NCI-H2227 (cell line): ENCODE results near the gene ADH1C.
"Not testable (repeated sequence)": the region's sequence is repeated elsewhere in the genome, so short reads cannot be mapped to it uniquely, and the experiment has no call there.

ENCODE experiments used
- DNase-seq: peaks from one replicate; lab custom pipeline; 2025; ENCODE audit not compliant: unreplicated experiment; lab: John Stamatoyannopoulos, UW

ADH1C gene

DNA sequence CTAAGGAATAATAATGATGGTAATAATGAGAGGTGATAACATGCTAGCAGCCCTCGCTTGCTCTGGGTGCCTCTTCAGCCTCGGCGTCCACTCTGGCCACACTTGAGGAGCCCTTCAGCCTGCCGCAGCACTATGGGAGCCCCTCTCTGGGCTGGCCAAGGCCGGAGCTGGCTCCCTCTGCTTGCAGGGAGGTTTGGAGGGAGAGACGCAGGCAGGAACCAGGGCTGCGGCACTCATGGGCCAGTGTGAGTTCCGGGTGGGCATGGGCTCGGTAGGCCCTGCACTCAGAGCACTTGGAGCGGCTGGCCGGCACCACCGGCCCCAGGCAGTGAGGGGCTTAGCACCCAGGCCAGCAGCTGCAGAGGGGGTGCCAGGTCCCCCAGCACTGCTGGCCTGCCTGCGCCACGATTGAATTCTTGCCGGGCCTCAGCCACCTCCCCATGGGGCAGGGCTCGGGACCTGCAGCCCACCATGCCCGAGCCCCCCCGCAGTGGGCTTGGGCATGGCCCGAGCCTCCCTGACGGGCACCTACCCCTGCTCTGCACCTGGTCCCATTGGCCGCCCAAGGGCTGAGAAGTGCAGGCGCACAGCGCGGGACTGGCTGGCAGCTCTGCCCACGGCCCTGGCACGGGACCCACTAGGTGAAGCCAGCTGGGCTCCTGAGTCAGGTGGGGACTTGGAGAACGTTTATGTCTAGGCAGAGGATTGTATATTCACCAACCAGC, 7.1 kb upstream of the ADH1C start:
- no peak for DNase-seq

DNA sequence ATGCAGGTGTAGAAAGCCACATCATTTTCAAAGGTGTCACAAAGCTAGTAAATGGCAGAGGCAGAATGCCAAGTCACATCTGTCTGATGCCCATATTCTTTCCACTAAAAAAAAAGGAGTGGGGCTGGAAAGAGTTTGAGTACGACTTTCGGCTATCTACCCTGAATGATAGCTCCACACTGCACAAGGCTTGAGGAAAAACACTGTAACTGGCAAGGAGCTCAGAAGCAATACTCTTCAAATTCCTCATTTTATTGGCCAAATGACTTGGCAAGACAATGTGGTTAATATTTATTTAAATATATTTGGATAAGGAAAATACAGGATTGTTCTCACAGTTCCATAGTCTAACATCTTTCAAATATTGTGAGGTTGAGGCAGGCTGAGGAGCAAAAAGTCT, 5.4 kb upstream of the ADH1C start:
- DNase-seq: no peak

DNA sequence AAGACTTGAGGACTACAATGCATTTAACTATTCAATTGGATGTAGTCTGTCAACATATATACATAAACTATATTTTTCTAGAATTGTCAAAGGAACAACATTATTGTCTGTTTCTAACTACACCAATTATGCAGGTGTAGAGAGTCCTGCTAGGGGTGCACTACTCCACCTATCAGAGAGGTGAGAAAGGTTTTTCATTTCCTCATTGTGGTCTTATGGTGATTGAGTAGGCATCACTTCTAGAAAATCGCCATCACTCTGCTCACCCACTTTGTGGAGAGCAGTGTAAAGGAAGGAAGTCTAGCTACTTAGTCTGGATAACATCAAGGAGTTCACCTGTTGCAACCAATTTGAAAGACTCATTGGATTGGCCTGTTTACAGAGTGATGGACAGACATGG, 4.4 kb upstream of the ADH1C start:
- no peak for DNase-seq

DNA sequence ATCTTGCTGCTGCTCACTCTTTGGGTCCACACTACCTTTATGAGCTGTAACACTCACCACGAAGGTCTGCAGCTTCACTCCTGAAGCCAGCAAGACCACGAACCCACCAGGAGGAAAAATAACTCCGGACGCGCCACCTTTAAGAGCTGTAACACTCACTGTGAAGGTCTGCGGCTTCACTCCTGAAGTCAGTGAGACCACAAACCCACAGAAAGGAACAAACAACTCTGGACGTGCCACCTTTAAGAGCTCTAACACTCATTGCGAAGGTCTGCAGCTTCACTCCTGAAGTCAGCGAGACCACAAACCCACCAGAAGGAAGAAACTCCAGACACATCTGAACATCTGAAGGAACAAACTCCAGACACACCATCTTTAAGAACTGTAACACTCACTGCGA, 3.6 kb upstream of the ADH1C start:
- DNase-seq: not testable (repeated sequence)

DNA sequence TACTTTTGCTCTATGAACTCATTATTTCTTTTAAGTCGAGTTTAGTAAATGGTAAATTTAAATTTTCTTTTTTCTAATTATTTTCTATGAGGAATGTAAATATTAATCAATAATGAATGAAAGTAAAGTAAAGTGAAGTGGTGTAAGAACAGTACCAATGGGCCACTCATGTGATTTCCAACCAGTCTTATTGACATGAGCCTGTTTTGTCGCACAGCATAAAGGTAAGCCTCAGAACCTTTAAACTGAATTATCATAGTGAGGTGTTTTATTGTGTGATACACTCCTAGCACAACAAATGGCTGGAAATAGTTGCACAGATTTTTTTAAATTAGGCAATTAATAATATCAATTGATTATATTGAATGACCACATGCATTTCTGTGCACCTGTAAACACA, 1.1 kb downstream of the ADH1C start:
- DNase-seq: no peak

DNA sequence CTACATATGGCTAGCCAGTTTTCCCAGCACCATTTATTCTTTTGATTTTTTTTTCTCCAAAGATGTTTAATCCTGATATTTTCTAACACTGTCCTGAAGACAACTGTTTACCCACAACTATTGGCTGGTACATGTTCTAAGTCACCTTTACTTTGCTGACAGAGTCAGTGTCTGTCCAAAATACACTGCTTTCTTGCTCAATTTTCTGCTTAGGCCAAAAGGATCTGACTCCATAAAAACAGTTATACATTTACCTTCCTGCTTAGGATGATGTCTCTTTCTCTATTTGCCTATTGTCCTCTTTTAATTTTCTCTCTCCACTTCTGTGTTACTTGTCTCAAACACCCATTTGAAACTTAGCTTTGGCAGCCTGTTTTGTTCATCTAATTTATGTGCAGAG, 3.2 kb downstream of the ADH1C start:
- DNase-seq: no peak

DNA sequence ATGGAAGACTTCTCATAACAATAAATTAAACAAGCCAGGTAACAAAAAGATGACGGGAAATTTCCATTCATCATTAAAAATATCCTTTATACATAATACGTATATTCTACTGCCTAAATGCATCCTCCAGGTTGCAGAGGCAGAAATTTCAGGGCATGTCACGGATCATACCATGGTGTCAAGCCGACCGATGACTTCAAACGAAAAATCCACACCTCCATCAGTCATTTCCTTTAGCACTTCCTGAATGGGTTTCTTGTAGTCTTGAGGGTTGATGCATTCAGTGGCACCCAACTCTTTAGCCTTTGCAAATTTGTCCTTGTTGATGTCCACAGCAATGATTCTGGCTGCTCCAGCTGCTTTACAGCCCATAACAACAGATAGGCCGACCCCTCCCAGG, 9.9 kb downstream of the ADH1C start:
- not testable (repeated sequence) for DNase-seq

DNA sequence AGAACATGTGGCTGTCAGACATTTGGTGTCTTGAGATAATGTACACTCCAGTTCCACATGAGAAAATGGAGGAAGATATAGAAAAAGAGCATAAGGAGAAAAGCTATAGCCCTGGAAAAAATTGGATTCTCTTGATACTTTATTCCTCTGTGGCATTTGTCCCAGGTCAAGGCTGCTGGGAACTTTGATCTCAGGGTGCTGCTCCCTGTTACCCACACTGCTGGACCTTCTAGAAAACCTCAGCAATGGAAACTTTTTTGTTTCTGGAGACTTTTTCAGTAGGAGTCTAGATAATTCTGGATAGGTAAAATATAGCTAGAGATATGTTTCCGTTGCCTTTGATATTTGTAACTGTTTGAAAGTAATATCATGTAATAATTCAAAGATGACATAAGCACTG, 11.1 kb downstream of the ADH1C start:
- DNase-seq: no peak

DNA sequence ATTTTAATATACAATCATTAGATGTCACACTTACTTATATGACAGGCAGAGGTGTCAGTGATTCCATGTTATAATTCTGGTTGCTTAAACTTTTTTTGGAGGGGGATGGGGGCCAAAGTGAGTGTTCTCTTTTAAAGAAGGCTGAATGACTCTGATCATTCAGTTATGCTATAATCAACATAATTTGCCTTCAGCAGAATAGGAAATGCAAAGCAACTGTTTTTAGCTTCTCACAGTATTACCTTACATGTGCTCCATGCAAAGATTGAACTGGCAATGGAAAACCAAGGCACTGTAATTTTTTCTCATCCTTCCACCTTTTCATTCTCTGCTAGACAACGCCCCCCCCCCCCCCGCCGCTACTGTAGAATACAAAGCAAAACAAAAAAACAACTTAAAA, 13.4 kb downstream of the ADH1C start:
- no peak for DNase-seq

DNA sequence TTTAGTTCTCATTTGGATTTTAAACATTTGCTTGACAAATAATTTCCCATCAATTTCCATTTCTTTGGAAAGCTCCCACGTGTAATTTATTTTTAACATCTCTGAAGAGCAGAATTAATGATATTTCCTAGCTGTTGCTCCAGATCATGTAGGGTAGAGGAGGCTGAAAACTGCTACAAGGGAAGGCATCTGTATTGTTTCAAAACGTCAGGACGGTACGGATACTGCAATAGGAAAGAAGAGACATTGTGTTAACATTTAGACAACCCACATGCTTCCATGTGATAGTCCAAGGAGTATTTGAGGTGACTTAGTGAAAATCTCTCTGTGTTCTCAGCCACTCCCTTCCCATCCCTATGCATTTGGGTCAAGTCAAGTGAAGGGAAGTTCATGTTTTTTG, 16.0 kb downstream of the ADH1C start:
- no peak for DNase-seq

DNA sequence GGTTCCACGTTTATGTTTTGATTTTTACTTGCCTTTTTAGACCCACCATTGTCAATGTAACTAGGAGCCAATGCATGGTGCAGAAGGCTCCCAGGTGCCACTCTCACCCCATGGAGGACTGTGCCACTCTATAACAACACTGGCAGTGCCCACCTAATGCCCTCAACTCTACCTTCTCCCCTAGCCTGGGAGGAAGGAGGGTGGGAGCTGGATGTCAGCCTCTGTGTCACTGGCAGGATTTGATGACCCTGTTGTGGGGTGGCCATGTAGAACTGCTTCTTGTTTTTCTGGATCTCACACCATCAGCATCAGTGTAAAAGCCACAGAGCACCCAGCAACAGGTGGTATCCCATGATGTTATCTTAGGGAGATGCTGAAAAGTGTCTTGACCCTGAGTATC, 17.7 kb downstream of the ADH1C start:
- no peak for DNase-seq

DNA sequence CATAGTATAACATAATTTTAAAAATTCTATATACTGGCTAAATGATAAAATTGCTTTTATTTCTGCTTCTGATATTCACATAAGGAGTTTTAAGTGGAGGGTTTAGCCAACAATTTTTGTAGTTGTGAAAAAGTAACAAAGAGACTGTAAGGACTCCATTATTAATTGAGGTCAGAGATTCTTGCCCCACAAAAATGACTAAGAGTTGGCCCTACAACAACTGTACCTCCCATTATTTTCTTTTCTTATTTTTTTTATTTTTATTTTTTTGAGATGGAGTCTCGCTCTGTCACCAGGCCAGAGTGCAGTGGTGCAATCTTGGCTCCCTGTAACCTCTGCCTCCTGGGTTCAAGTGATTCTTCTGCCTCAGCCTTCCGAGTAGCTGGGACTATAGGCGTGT, 21.9 kb downstream of the ADH1C start:
- DNase-seq: no peak

DNA sequence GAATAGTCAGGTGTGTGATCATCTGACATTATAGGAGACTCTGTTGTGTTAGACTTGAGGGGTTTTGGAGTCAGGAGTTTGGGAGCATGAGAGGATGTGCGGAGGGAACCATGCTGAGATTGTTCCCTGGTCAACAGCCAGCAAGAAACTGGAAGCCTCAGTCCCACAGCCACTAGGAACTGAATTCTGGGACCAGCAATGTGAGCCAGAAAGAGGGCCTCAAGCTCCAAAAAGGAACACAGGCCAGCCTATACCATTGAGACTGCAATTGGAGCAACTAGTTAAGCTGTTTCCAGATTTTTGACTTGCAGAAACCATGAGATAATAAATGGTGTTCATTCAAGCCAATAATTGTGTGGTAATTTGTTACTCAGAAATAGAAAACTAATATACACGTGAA, 22.7 kb downstream of the ADH1C start:
- DNase-seq: no peak

DNA sequence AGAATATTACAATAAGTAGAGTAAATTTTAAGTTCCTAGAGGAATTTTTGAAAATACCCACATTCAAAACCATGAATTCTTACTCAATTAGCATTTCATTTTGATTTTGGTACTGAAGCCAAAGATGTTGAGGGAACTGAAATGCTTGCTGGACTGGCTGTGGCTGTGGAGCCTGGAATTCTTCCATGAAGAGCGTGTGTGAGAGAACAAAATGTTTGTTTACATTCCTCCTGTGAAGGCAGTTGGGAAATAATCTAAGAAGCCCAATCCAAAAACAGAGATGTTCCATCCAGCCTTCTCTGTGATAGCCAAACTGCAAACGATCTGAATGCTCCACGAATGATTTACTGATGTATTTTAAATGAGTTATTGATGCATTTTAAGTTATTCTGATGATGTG, 27.6 kb downstream of the ADH1C start:
- DNase-seq: no peak

DNA sequence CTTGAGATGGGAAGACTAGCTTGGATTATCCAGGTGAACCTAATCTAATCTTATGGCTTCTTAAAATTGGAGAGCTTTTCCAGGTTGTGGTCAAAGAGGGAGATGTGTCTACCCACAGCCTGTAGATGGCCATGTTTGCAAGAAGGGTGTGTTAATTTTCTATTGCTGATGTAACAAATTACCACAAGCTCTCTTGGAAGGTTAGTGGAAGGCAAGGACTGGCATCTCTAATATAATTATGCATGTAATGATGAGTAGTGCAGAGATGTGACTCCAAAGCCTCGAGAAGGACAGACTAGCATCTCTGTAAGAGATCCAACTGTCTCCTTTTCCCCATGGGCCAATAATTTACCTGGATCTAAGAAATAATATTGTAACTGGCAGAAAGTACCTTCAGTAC, 28.2 kb downstream of the ADH1C start:
- DNase-seq: no peak

DNA sequence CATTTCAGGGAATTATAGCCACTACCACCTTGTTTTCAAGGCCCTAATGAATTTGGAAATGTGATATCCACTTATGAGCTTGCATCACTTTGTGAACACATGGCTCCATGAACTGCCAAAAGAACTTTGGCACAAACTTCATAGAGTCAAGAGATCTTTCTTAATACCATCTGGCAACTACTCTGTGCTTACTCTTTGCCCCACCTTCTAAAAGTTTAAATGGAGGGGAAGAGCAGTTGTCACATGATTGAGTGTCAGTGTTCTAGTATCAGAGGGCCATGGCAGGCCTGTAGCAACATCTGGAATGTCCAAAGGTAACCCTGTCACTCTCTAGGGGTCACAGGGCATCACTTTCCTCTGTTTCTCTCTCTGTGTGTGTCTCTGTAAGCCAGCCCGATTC, 28.8 kb downstream of the ADH1C start:
- DNase-seq: no peak

DNA sequence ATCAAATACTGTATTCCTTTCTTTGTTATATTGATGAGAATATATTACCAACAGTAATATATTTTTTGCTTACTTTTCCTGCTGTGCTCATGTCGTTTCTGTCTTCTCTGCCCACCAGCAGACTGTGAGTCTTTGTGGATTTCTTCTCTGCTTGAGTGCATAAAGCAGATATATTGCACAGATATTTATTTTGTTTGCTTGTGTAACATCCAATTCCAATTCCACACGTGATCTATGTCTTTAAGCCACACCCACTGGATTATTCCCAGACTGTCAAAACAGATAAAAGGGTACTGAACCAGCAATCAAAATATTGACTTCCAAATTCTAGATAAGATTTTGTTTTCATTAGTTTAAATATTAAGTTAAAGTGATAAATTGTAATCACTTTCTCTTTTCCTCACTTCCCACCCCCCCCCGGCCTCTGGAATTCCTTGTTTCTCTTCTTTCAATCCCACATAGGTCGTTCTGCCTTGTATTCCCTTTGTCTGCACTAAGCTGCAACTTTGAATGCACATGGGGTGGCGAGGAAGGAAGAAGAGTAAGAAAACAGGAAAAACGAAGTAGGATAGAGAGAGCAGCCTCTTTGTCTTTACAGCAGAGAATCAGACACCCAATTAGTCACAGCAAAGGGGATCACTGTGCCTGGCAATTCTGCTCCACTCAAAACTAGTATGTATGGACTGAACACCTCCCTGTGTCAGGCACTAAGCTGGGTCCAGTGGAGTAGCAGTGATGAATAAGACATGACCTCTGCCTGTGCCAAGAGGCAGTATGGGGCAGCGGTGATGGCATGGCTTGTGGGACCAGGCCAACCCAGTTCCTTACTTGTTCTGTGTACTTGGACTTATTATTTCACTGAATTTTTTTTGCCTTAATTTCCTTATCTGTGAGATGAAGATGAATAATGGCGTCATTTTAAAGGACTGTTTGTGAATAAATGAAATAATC, 31.0 kb downstream of the ADH1C start, which contains the start of gene ADH1B:
Gene ADH1B (minus strand): TSS at position 161 of the 951 bp plus-strand sequence. CDS start 70 bp downstream, at position 91.
- DNase-seq: no peak

DNA sequence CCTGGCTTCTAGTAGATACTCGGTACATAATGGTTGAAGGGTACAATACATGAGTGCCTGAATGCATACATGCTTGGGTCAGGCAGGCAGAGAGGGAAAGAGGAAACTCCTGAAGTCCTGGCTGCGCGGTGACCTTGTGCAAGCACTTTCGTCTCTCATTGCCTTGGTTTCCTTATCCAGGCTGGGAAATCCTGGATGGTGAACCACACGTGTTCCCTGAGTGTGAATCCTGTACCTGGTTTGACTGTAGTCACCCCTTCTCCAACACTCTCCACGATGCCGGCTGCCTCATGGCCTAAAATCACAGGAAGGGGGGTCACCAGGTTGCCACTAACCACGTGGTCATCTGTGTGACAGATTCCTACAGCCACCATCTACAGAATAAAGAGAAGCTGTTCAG, 34.7 kb downstream of the ADH1C start:
- not testable (repeated sequence) for DNase-seq

DNA sequence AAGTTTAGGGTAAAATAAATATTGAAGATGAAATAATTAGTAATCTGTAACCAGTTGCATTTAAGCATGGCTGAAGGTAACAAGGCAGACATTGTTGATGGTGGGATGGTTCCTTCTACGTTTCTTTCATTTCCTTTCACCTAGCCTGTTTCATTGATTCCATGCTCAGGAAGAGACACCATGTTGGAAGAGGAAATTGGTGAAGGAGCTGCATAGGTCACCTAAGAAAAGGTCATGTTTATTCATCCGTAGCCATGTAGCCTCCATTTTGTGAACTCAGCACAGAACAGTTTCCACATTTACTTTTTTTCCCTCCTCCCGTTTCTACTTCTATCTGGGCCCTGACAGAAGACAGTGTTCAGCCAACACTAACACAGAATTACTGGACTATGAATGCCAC, 35.2 kb downstream of the ADH1C start:
- no peak for DNase-seq

DNA sequence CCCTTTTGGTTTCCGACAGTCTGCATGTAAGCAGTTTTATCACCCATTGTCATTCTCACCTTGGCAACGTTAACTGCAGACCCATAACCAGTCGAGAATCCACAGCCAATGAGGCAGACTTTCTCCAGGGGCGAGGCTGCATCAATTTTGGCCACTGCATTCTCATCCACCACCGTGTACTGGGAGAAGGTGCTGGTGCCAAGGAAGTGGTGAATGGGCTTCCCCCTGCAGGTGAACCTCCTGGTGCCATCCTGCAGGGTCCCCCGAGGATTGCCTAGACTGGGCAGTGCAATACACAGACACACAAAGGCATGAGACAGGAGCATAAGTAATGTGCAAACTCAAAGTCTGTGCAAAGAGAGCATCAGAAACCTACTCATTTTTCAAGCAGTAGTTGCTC, 36.7 kb downstream of the ADH1C start:
- no peak for DNase-seq

DNA sequence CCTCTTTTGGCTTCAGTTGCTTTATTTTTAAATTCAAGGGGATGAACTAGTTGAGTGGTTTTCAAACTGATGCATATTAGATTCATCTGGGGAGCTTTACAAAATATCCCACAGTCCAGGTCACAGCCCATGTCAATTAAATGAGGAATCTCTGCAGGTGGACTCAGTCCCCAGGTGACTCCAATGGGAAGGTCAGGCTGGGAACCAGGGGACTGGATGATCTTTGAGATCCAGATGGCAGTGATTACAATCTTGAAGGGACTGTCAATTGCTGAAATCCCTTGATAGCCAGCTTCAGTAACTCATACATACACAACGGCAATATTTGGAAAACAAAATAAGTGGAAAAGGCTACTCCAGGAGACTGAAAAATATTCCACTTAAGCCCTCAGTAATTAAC, 38.3 kb downstream of the ADH1C start:
- DNase-seq: no peak

DNA sequence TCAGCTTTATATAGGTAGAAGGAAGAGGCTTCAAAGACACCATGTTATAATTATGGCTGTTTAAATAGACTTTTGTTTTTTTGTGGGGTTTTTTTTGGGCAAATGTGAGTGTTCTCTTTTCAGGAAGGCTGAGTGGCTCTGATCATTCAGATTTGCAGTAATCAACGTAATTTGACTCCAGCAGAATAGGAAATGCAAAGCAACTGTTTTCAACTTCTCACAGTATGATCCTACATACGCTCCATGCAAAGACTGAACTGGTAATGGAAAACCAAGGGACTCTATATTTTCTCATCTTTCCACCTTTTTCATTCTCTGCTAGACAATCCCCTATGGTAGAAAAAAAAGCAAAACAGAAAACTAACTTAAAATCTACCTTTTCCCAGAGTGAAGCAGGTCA, 42.2 kb downstream of the ADH1C start:
- no peak for DNase-seq
